Left ventricle myocardium inferior (tissue), 1 donor: ENCODE data around the gene FEZ2. TPM values are rescaled to one million over a fixed set of nuclear protein-coding genes. Genes with fewer than 3 reads are reported as not detected.

Source experiments
- DNase-seq: peaks from one replicate; pipeline ENCODE4 v3.0.0-alpha.2; 2020
- H3K27ac ChIP-seq: fragments of 200-600 bp; replicated peaks from 2 replicates; pipeline ENCODE4 v1.8.0; 2021
- H3K27me3 ChIP-seq: fragments of 200-600 bp; 2 replicates; pipeline ENCODE4 v1.8.0; 2021; ENCODE audit warnings: low read depth
- H3K36me3 ChIP-seq: fragments of 200-600 bp; 2 replicates; pipeline ENCODE4 v1.8.0; 2021
- H3K4me1 ChIP-seq: fragments of 200-600 bp; 2 replicates; pipeline ENCODE4 v1.8.0; 2021
- H3K4me3 ChIP-seq: fragments of 200-600 bp; 2 replicates; pipeline ENCODE4 v1.8.0; 2021; ENCODE audit warnings: mild to moderate bottlenecking, moderate library complexity
- H3K9me3 ChIP-seq: fragments of 200-600 bp; replicated peaks from 2 replicates; pipeline ENCODE4 v1.8.0; 2021
- intact Hi-C: fragments of 100-400 bp; cut with micrococcal nuclease; formaldehyde crosslinking; loops from one replicate; pipeline ENCODE4 v1.11.0; 2022
- total RNA-seq: library from RNA; stranded (reverse); fragmentation: NEBNext Ultra II Directional; extraction: Animal tissue kit (Norgen Biotek cat#: 25700); gene quantifications from one replicate; pipeline ENCODE4 v1.2.1, GENCODE V29; 2021
- TF ChIP-seq, protein P1 (sequence below): fragments of 200-600 bp; IDR thresholded peaks from 2 replicates; pipeline ENCODE4 v1.8.0; 2021; ENCODE audit warnings: antibody characterized with exemption, mild to moderate bottlenecking, borderline replicate concordance
- donor health status: DM: no; HTN: yes; CAD: no; lungs with severe emphysema.

Gene FEZ2
- total RNA-seq, 1 donor from 2014 or later = 49.6 TPM

GRCh38 chr2:36561237-36561944 lies 36.6 kb downstream of the FEZ2 start:
- no peaks in the 10 kb centered on the region for H3K9me3 ChIP-seq
- peak overlapping the region; percentile 76 for H3K27ac ChIP-seq
- H3K4me1 ChIP-seq = peaks cover 24% of the 10 kb centered on the region
- DNase-seq = no peak
- TF ChIP-seq, protein P1, sequence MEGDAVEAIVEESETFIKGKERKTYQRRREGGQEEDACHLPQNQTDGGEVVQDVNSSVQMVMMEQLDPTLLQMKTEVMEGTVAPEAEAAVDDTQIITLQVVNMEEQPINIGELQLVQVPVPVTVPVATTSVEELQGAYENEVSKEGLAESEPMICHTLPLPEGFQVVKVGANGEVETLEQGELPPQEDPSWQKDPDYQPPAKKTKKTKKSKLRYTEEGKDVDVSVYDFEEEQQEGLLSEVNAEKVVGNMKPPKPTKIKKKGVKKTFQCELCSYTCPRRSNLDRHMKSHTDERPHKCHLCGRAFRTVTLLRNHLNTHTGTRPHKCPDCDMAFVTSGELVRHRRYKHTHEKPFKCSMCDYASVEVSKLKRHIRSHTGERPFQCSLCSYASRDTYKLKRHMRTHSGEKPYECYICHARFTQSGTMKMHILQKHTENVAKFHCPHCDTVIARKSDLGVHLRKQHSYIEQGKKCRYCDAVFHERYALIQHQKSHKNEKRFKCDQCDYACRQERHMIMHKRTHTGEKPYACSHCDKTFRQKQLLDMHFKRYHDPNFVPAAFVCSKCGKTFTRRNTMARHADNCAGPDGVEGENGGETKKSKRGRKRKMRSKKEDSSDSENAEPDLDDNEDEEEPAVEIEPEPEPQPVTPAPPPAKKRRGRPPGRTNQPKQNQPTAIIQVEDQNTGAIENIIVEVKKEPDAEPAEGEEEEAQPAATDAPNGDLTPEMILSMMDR = no peak
- no peaks in the 10 kb centered on the region for H3K27me3 ChIP-seq
- intact Hi-C loops = no loop called here
- H3K4me3 ChIP-seq = no peak overlapping the region
- peaks cover 15% of the 10 kb centered on the region for H3K36me3 ChIP-seq

DNA sequence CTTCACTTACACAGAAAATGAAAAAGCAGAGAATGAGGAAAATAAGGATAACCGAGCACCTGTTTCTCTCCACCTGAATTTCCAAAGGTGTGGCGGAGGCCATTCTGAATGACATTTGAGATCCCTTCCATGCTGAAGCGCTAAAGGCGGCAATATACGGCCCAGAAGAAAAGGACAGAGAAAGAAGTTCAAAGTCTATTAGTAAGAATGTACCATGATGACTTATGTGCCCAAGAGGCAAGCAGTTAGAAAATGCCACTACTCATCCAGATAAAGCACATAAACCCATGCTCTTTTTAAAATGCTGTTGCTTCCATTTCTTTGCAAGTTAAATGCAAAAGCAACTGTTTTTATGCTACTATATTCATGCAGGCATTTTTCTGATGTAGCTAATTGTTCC lies 37.2 kb downstream of the FEZ2 start:
- TF ChIP-seq, protein P1 = no peak
- no peaks in the 10 kb centered on the region for H3K27me3 ChIP-seq
- peaks cover 12% of the 10 kb centered on the region for H3K36me3 ChIP-seq
- no peak for DNase-seq
- intact Hi-C loops = no loop called here
- no peak overlapping the region for H3K4me3 ChIP-seq
- no peaks in the 10 kb centered on the region for H3K9me3 ChIP-seq
- H3K4me1 ChIP-seq = peaks cover 24% of the 10 kb centered on the region
- H3K27ac ChIP-seq = peak overlapping the region; percentile 76

- intact Hi-C loops = no loop called here
- H3K36me3 ChIP-seq = peaks cover 25% of the 10 kb centered on the region
- no peak overlapping the region for H3K27ac ChIP-seq
- H3K4me1 ChIP-seq = peaks cover 24% of the 10 kb centered on the region
- TF ChIP-seq, protein P1 = no peak
- DNase-seq = no peak
- no peaks in the 10 kb centered on the region for H3K9me3 ChIP-seq
- H3K27me3 ChIP-seq = no peaks in the 10 kb centered on the region
- no peak overlapping the region for H3K4me3 ChIP-seq
Measured at GRCh38 chr2:36559221-36559942, 38.6 kb downstream of the FEZ2 start.

DNA sequence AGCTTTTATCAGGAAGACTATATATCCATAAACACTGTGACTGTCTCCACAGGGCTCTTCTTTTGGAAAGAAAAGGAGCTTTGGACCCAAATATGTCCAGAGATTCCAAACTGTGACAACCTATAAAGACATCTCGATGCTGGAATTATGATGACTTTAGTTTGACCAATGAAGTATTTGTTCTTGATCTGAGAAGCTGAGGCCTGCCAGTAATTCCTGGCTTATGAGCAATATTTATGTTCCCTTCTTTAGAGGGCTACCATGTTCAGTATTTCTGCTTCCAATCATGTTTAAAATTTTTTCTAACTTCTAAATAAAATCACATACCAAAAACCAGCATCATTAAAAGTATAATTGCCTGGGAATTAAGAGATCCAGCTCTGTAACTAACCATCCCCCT lies 41.1 kb downstream of the FEZ2 start:
- Histone ChIP-seq H3K4me3 (no peak overlapping the region), H3K9me3 (no peaks in the 10 kb centered on the region), H3K36me3 (peaks cover 48% of the 10 kb centered on the region), H3K27me3 (no peaks in the 10 kb centered on the region), H3K27ac (no peak overlapping the region), H3K4me1 (peaks cover 9% of the 10 kb centered on the region)
- no peak for DNase-seq
- TF ChIP-seq, protein P1 = no peak
- intact Hi-C loops = no loop called here

GRCh38 chr2:36555789-36556188 lies 42.2 kb downstream of the FEZ2 start:
- Histone ChIP-seq H3K4me3 (no peak overlapping the region), H3K27ac (no peak overlapping the region), H3K4me1 (peaks cover 3% of the 10 kb centered on the region), H3K27me3 (no peaks in the 10 kb centered on the region), H3K36me3 (peaks cover 57% of the 10 kb centered on the region), H3K9me3 (no peaks in the 10 kb centered on the region)
- TF ChIP-seq, protein P1 = no peak
- DNase-seq = no peak
- intact Hi-C loops = no loop called here
